ENCODE data around the gene GFI1.
"Not testable (repeated sequence)": the region's sequence is repeated elsewhere in the genome, so short reads cannot be mapped to it uniquely, and the experiment has no call there.

Gene GFI1

DNA sequence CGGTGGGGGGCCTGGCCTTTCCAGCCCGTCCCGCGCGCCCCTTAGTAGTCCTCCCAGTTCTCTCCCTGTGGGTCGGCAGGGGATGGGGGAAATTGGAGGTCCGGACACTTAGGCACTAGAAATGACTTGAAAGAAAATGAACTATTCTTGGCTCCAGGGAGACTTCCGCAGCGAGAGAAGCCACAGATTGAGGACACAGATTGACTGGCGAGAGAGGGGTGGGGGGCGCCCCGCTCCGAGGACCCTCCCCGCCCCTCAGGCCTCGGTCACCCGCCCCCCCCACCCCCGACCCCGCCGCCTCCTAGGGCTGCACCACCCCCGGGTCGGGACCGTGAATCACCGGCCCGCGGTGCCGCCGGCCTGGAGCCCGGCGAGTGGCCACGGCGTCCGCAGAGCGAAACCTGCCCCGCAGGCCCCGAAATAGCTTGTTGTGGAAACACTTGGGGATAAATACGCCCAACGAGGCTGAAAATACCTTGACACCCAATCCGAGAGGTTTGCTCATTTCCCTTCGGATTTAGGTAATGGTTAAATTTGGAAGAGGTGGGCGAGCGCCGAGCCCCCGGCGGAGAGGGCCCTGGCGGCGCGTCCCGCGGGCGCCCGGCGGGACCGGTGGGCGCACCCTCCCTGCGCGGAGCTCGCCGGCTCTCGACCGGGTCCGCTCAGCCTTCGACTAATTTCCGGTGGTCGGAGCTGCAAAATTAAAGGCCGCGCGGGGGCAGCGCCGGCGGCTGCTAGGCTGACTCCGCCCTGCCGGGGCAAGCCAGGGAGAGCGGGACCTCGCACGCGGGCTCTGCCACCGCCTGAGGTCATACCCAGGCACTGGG, at the start of gene GFI1:
GFI1 (minus strand) TSS at position 675 of the 827 bp plus-strand sequence. CDS start 3,438 bp downstream, outside the sequence.
- TF ChIP-seq, protein P1, sequence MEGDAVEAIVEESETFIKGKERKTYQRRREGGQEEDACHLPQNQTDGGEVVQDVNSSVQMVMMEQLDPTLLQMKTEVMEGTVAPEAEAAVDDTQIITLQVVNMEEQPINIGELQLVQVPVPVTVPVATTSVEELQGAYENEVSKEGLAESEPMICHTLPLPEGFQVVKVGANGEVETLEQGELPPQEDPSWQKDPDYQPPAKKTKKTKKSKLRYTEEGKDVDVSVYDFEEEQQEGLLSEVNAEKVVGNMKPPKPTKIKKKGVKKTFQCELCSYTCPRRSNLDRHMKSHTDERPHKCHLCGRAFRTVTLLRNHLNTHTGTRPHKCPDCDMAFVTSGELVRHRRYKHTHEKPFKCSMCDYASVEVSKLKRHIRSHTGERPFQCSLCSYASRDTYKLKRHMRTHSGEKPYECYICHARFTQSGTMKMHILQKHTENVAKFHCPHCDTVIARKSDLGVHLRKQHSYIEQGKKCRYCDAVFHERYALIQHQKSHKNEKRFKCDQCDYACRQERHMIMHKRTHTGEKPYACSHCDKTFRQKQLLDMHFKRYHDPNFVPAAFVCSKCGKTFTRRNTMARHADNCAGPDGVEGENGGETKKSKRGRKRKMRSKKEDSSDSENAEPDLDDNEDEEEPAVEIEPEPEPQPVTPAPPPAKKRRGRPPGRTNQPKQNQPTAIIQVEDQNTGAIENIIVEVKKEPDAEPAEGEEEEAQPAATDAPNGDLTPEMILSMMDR (conservative IDR thresholded peaks at IDR 0.05; ENCODE audit: low read depth, low read length): no peak
- H3K4me3 ChIP-seq (ENCODE audit: low read depth, low read length): peak within 1 kb of the TSS; percentile 61
- DNase-seq (ENCODE audit: low read depth): no peak

DNA sequence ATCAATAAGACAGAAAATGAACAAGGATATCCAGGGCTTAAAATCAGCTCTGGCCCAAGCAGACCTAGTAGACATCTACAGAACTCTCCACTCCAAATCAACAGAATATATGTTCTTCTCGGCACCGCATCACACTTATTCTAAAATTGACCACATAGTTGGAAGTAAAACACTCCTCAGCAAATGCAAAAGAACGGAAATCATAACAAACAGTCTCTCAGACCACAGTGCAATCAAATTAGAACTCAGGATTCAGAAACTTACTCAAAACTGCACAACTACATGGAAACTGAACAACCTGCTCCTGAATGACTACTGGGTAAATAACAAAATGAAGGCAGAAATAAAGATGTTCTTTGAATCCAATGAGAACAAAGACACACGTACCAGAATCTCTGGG, 45.6 kb upstream of the GFI1 start:
- not testable (repeated sequence) for DNase-seq (ENCODE audit: low read depth); H3K4me3 ChIP-seq (ENCODE audit: low read depth, low read length)

DNA sequence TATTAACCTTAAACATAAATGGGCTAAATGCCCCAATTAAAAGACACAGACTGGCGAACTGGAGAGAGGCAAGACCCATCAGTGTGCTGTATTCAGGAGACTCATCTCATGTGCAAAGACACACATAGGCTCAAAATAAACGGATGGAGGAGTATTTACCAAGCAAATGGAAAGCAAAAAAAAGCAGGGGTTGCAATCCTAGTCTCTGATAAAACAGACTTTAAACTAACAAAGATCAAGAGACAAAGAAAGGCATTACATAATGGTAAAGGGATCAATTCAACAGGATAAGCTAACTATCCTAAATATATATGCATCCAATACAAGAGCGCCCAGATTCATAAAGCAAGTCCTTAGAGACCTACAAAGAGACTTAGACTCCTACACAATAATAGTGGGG, 45.2 kb upstream of the GFI1 start:
- not testable (repeated sequence) for H3K4me3 ChIP-seq (ENCODE audit: low read depth, low read length); DNase-seq (ENCODE audit: low read depth)

GRCh38 chr1:92527670-92528069, 40.9 kb upstream of the GFI1 start:
- TF ChIP-seq, protein P1 (conservative IDR thresholded peaks at IDR 0.05; ENCODE audit: low read depth, low read length): no peak

GRCh38 chr1:92524944-92525590, 38.3 kb upstream of the GFI1 start:
- H3K4me3 ChIP-seq (ENCODE audit: low read depth, low read length): not testable (repeated sequence)

More at GRCh38 chr1:92527670-92528069, 40.9 kb upstream of the GFI1 start:
- DNase-seq (ENCODE audit: low read depth): no peak
- no peak overlapping the region for H3K4me3 ChIP-seq (ENCODE audit: low read depth, low read length)

DNA sequence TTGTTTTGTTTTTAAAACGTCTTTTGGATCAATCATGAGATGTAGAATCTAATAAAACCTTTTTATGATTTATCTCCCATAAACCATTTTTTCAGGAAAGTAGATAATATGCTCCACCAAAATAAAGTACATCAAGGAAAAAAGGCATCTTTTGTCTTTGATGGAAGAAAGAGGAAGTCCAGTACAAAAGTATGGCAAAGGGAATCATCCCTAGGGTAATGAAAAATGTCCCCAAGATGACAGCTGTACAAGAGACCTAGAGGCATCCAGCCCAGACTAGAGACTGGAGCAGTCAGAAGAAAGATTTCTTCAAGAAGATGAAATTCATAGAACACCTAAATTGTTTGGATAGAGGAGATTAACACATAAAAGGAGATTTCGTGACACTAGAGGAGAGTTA, 32.3 kb upstream of the GFI1 start:
- H3K4me3 ChIP-seq (ENCODE audit: low read depth, low read length): no peak overlapping the region
- TF ChIP-seq, protein P1 (conservative IDR thresholded peaks at IDR 0.05; ENCODE audit: low read depth, low read length): no peak
- DNase-seq (ENCODE audit: low read depth): no peak

More at GRCh38 chr1:92524944-92525590, 38.3 kb upstream of the GFI1 start:
- DNase-seq (ENCODE audit: low read depth): not testable (repeated sequence)

- TF ChIP-seq, protein P1 (conservative IDR thresholded peaks at IDR 0.05; ENCODE audit: low read depth, low read length): no peak
- DNase-seq (ENCODE audit: low read depth): no peak
- no peak overlapping the region for H3K4me3 ChIP-seq (ENCODE audit: low read depth, low read length)
Observed at GRCh38 chr1:92516574-92516973, 29.8 kb upstream of the GFI1 start.

DNA sequence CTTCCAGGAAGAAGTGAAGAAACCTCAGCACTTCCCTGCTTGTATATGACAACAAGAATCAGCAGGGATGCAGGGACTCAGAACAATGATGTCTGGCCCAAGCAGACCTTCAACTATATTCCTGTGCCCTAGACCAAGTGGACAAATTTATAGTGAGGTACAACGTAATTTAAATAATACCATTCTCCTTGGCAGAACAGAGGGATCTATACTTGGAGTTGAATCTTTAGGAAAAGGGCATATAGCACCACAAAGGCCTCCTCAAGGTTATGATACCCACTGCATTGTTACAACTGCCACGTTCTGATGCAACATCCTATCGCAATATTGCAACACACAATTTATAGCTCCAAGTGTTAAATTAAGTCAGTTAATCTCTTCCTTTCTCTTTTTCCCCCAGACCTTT, 29.1 kb upstream of the GFI1 start:
- DNase-seq (ENCODE audit: low read depth): no peak
- no peak overlapping the region for H3K4me3 ChIP-seq (ENCODE audit: low read depth, low read length)
- TF ChIP-seq, protein P1 (conservative IDR thresholded peaks at IDR 0.05; ENCODE audit: low read depth, low read length): no peak
